Liver (tissue), 3 donors: ENCODE data around the gene STXBP4.

ENCODE experiments used
- EGR1 ChIP-seq, 2 donors: IDR thresholded peaks; 2 replicates each; pipeline ENCODE4 v1.6.1; 2016 to 2018; ENCODE audit warnings: antibody characterized with exemption in 2 of 2, low read depth in 2 of 2
- TF ChIP-seq, protein P1 (sequence below): fragments of 150-350 bp; IDR thresholded peaks from 2 replicates; pipeline ENCODE4 v1.5.1; 2017; ENCODE audit warnings: improper control_type of control experiment, low read depth, low read length; ENCODE audit not compliant: missing input control
- donor health status: healthy.
- donor health status: healthy.

DNA sequence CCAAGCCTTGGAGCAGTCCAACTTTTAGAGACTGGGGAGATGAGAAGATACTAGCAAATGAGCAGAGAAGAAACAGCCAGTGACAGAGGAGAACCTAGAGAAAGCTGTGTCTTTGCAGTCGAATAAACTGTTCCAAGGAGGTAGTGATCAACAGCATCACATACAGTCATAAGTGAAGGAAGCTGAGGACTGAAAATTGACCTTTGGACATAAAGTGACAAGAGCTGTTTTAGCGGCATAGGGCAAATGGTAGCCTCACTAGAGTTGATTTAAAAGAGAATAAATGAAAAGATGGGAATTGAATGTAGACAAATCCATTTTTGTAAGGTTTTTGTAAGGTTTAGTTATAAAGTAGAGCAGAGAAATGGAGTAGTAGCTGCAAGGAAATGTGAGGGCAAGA, 165.0 kb downstream of the STXBP4 start:
- TF ChIP-seq EGR1 (IDR thresholded peaks at IDR 0.05; ENCODE audit: low read depth in 2 of 2) = no peak
- TF ChIP-seq, protein P1, sequence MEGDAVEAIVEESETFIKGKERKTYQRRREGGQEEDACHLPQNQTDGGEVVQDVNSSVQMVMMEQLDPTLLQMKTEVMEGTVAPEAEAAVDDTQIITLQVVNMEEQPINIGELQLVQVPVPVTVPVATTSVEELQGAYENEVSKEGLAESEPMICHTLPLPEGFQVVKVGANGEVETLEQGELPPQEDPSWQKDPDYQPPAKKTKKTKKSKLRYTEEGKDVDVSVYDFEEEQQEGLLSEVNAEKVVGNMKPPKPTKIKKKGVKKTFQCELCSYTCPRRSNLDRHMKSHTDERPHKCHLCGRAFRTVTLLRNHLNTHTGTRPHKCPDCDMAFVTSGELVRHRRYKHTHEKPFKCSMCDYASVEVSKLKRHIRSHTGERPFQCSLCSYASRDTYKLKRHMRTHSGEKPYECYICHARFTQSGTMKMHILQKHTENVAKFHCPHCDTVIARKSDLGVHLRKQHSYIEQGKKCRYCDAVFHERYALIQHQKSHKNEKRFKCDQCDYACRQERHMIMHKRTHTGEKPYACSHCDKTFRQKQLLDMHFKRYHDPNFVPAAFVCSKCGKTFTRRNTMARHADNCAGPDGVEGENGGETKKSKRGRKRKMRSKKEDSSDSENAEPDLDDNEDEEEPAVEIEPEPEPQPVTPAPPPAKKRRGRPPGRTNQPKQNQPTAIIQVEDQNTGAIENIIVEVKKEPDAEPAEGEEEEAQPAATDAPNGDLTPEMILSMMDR = no peak
